K562 (cell line): ENCODE data around the gene A4GNT. TPM values are rescaled to one million over a fixed set of nuclear protein-coding genes. Genes with fewer than 3 reads are reported as not detected.

Experiments
- CEBPZ ChIP-seq: fragments of 150-350 bp; IDR thresholded peaks from 2 replicates; pipeline ENCODE4 v1.6.1; 2014; ENCODE audit warnings: low read depth, mild to moderate bottlenecking, low read length, borderline replicate concordance
- HCFC1 ChIP-seq: IDR thresholded peaks from 2 replicates; pipeline ENCODE4 v1.6.1; 2012; ENCODE audit warnings: low read depth, low read length, improper control_type of control experiment
- HMG20B ChIP-seq: fragments of 250-450 bp; sonication (Bioruptor Pico); IDR thresholded peaks from 2 replicates; pipeline ENCODE4 v1.5.0; 2021; ENCODE audit warnings: mild to moderate bottlenecking
- IRF9 ChIP-seq: fragments of 450-650 bp; IDR thresholded peaks from 2 replicates; pipeline ENCODE4 v1.6.1; 2016; ENCODE audit warnings: missing biosample characterization, missing genetic modification characterization
- MEF2A ChIP-seq: IDR thresholded peaks from 2 replicates; pipeline ENCODE4 v1.6.1; 2011; ENCODE audit warnings: low read depth, mild to moderate bottlenecking, low read length, moderate library complexity; ENCODE audit not compliant: control insufficient read depth
- MYC ChIP-seq, 2 experiments: fragments of 250-450 bp in 1 of 2; sonication (Bioruptor Pico) in 1 of 2; IDR thresholded peaks; 2 replicates each; pipeline versions ENCODE4 v1.5.1 to v1.6.1; 2012 to 2021; ENCODE audit warnings: low read depth in 2 of 2, borderline replicate concordance in 1 of 2, improper control_type of control experiment in 1 of 2, low read length in 1 of 2, mild to moderate bottlenecking in 1 of 2, moderate library complexity in 1 of 2
- NELFE ChIP-seq: IDR thresholded peaks from 2 replicates; pipeline ENCODE4 v1.6.1; 2011; ENCODE audit warnings: mild to moderate bottlenecking; ENCODE audit not compliant: insufficient read depth, insufficient read length
- NFIC ChIP-seq: fragments of 450-650 bp; IDR thresholded peaks from 2 replicates; pipeline ENCODE4 v1.6.1; 2017; ENCODE audit warnings: mild to moderate bottlenecking, inconsistent platforms
- NRF1 ChIP-seq, 2 experiments: fragments of 450-650 bp; IDR thresholded peaks in 1 of 2; conservative IDR thresholded peaks in 1 of 2; 2 replicates each; pipeline ENCODE4 v1.6.1; 2014; ENCODE audit warnings: mild to moderate bottlenecking in 2 of 2
- PCBP2 ChIP-seq: fragments of 200-400 bp; formaldehyde crosslinking; IDR thresholded peaks from 2 replicates; pipeline ENCODE4 v1.6.1; 2018; ENCODE audit warnings: low read length, low read depth, mild to moderate bottlenecking, moderate library complexity; ENCODE audit not compliant: poor library complexity, severe bottlenecking
- PHTF2 ChIP-seq: fragments of 250-450 bp; sonication (Bioruptor Pico); IDR thresholded peaks from 2 replicates; pipeline ENCODE4 v1.5.0; 2021; ENCODE audit warnings: mild to moderate bottlenecking
- POLR2B ChIP-seq: fragments of 450-650 bp; IDR thresholded peaks from 2 replicates; pipeline ENCODE4 v1.6.1; 2018; ENCODE audit warnings: low read depth; ENCODE audit not compliant: partially characterized antibody
- RBFOX2 ChIP-seq: fragments of 200-400 bp; formaldehyde crosslinking; IDR thresholded peaks from 2 replicates; pipeline ENCODE4 v1.6.1; 2017; ENCODE audit warnings: low read depth, mild to moderate bottlenecking, low read length, moderate library complexity
- SIX5 ChIP-seq, 2 experiments: IDR thresholded peaks; 2 replicates each; pipeline ENCODE4 v1.6.1; 2011; ENCODE audit warnings: low read length in 2 of 2, borderline replicate concordance in 1 of 2, low read depth in 1 of 2, mild to moderate bottlenecking in 1 of 2, moderate library complexity in 1 of 2; ENCODE audit not compliant: insufficient read depth in 1 of 2
- SRF ChIP-seq, 2 experiments: fragments of 250-450, 450-650 bp in 1 of 2; sonication (Bioruptor Pico) in 1 of 2; sonication (generic) in 1 of 2; formaldehyde crosslinking; IDR thresholded peaks; 2 replicates each; pipeline versions ENCODE4 v1.5.0 to v1.5.1; 2020 to 2022; ENCODE audit warnings: mild to moderate bottlenecking in 1 of 2, missing genetic modification reagents in 1 of 2
- ZNF324 ChIP-seq: fragments of 250-450 bp; sonication (Bioruptor Pico); IDR thresholded peaks from 2 replicates; pipeline ENCODE4 v1.4.0; 2020; ENCODE audit warnings: mild to moderate bottlenecking
- polyA plus RNA-seq, 8 experiments: library from polyadenylated mRNA; depleted of rRNA in 4 of 8; stranded (reverse) in 5 of 8; unstranded in 3 of 8; fragments of >200 nt; fragmentation: Nextera tagmentation in 2 of 8; fragmentation: Illumina TruSeq in 1 of 8; extraction: Ambion mirVana in 2 of 8; extraction: Trizol in 1 of 8; gene quantifications; 2 replicates each; pipeline versions ENCODE4 v1.2.1 to v1.2.3, GENCODE V29; 2011 to 2014; ENCODE audit warnings: inconsistent platforms in 1 of 8, missing spikeins in 1 of 8
- total RNA-seq, 7 experiments: library from RNA; depleted of rRNA in 6 of 7; stranded (reverse); fragments of >200 nt in 6 of 7; fragmentation: Illumina TruSeq in 2 of 7; extraction: Trizol in 2 of 7; gene quantifications; 2 replicates each; pipeline versions ENCODE4 v1.2.1 to v1.2.3, GENCODE V29; 2011 to 2021; ENCODE audit warnings: low replicate concordance in 1 of 7

A4GNT gene
- total and polyA plus RNA-seq, 9 of the 15 experiments (the other 6 are each of a cell fraction or from before 2014, with no cell fraction given): not detected

- 0 out of 2 replicates have a peak, but pooled peaks have one; percentile 43 for TF ChIP-seq MYC (IDR thresholded peaks at IDR 0.05; ENCODE audit: low read depth, low read length)
- TF ChIP-seq MYC (CRISPR knock-in tag; IDR thresholded peaks at IDR 0.05; ENCODE audit: borderline replicate concordance, low read depth): no peak
- TF ChIP-seq PHTF2 (CRISPR knock-in tag): no peak
- no peak for TF ChIP-seq SIX5 (IDR thresholded peaks at IDR 0.05; ENCODE audit: borderline replicate concordance in 1 of 2, insufficient read depth in 1 of 2, low read depth in 1 of 2, low read length in 2 of 2)
- TF ChIP-seq IRF9 (tag): no peak
- TF ChIP-seq POLR2B: no peak
- peak; percentile 52 to 61; a peak in 2 of 4 replicates for TF ChIP-seq NRF1 (conservative IDR thresholded peaks at IDR 0.05 in 1 of 2, IDR thresholded peaks at IDR 0.05 in 1 of 2)
- no peak for TF ChIP-seq NFIC
- TF ChIP-seq HMG20B: no peak
- no peak for TF ChIP-seq CEBPZ
- no peak for TF ChIP-seq PCBP2
- TF ChIP-seq MEF2A: 0 out of 2 replicates have a peak, but pooled peaks have one; percentile 13
- TF ChIP-seq SRF (CRISPR knock-in tag; IDR thresholded peaks at IDR 0.05): 0 out of 4 replicates have a peak, but pooled peaks of 1 of the 2 experiments have one; percentile 27
- no peak for TF ChIP-seq HCFC1
- TF ChIP-seq ZNF324 (CRISPR knock-in tag): no peak
- TF ChIP-seq RBFOX2: peak; percentile 43
- TF ChIP-seq NELFE: no peak
These were observed 16.9 kb downstream of the A4GNT start, which contains the start of gene DZIP1L (continued) for GRCh38 chr3:138114988-138115971.
